Measurements from ENCODE around the gene TEKT3. TPM values are rescaled to one million over a fixed set of nuclear protein-coding genes. Genes with fewer than 3 reads are reported as not detected.

TEKT3 gene
- polyA plus RNA-seq, 1 donor: 2.1 TPM

DNA sequence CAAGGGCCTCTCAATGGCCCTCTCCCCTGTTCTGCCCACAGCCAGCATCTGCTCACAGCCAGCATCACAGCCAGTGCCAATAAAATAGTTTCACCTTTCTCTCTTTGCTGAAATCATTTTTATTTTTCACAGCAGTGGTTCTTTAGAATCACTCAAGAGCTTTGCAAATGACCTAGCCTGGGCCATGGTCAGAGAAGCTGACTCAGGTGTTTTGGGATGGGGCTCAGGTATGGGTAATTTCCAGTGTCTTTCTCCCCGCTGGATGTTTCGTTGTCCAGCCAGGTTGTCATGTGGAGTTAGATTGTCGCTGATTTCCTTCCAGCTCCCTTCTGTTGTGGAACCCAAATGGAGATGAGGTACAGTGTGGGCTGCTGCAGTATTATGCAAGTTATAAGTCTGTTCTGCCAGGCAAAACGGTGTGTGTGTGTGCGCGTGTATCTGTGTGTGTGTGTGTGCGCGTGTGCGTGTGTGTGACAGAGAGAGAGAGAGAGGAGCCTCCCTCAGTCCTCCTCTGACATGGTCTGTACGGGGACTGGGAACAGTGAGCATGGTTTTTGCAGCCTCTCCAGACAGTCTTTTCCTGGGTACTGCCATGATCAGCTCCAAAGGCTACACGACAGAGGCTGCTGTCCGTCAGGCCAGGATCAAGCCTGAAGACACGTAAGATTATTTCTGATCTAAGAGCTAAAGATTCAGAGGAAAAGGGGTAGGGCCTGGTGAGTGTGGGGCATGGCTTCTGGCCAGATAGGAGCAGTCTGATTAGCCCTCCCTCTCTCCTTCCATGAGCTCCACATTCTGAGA lies 74.9 kb downstream of the TEKT3 start:
- no peak for DNase-seq

- no peak for DNase-seq
These were observed 76.3 kb downstream of the TEKT3 start, which contains the start of gene PMP22 for GRCh38 chr17:15265131-15265530. TSS of gene PMP22 (minus strand) at chr17:15265326. CDS start at chr17:15260727, 4,599 bp downstream.

GRCh38 chr17:15264542-15264941 lies 76.9 kb downstream of the TEKT3 start:
- DNase-seq: no peak

- DNase-seq: no peak
These were observed 77.7 kb downstream of the TEKT3 start for GRCh38 chr17:15263680-15264079.

DNA sequence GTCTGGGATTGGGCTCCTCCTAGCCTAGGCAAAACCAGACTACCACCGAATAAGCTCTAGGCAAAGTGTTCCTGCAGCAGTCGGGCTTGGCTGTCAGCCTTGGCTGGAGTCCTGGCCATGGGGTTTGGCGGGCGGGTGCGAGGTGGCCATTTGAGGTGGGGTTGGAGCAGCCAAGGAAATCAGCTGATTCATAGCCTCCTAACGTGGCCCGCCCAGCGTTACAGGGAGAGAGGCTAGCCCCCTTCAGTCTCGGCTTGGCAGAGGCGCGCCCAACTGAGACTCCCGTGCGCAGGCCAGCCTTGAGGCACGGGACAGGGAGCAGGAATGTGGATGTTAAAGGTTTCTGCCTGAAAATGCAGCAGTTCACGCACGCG lies 78.2 kb downstream of the TEKT3 start:
- DNase-seq: peak; percentile 50

DNA sequence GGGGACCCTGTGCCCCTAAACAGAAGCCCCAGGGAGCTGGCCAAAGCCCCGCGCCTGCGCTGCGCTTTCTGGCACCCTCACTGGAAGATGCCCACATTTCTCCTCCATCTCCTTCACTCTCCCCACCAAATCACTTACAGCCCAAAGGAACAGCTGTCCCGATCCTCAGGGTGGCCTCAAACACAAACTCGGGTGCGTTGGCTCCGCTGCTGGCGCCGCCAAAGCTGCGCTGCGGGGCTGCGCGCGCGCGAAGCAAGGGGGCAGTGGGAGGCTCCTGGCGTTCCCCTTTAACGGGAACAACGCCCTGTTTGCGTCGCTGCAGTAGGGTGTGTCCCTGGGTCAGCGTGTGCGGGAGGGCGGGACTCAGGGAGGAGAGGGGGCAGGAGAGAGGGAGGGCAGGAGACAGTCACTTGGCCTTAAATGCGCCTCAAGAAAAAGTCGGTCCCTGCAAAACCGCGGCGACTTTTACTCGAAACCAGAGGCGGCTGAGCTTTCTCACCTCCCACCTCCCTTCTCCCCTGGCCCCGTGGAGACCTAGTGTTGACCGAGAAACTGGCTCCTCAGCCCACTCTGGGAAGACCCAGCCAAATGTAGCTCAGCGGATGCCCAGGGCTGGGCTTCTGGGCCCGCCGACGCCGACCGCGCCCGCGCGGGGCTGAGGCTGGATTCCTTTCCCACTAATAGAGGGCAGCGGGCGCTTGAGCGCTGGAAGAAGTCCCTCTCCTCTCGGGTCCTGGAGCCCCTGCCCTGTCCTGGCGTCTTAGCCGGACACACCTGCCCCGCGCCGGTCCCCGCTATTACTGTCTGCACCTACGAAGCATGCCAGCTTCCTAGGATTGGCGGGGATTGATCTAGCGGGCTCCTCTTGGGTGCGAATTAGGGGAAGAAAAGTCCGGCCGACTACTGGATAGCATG lies 78.8 kb downstream of the TEKT3 start:
- DNase-seq: peak; percentile 72

GRCh38 chr17:15261802-15262290 lies 79.6 kb downstream of the TEKT3 start:
- DNase-seq: no peak

- DNase-seq: peak; percentile 34
These were observed 80.1 kb downstream of the TEKT3 start for GRCh38 chr17:15261258-15261801.

DNA sequence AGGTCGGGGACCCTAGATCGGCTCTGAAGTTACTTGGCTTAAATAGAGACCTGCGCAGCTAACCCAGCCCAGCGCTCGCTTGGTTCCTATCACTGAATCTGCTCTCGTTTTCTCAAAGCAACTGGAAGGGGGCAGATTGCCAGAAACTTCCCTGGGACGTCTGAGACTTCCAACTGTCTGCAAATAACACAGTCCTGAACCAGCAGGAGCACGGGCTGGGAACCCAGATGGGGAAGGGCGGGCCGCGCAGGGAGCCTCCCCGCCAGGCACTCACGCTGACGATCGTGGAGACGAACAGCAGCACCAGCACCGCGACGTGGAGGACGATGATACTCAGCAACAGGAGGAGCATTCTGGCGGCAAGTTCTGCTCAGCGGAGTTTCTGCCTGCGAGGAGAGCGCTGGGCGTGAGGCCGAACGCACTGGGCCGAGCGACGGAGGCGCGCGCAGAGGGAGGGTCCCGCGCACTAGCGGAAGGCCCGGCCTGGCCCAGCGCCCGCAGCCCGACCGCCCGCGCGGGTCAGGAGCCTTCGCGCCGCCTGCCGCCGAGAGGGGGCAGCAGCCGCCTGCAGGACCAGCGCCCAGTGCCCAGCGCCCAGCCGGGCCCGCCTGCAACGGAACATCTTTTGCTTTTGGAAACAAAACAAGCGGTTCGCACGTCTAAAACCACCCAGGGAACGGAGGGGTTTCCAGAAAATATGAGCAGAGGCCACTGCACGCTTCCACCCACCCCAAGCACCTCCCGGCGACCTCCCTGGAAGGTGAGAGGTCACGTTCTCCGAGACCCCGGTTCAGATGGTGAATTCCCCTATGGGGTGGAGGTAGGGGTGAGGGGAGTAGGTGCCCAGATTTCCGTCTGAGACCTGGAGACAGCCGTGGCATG lies 80.8 kb downstream of the TEKT3 start:
- DNase-seq: peak; percentile 84

DNA sequence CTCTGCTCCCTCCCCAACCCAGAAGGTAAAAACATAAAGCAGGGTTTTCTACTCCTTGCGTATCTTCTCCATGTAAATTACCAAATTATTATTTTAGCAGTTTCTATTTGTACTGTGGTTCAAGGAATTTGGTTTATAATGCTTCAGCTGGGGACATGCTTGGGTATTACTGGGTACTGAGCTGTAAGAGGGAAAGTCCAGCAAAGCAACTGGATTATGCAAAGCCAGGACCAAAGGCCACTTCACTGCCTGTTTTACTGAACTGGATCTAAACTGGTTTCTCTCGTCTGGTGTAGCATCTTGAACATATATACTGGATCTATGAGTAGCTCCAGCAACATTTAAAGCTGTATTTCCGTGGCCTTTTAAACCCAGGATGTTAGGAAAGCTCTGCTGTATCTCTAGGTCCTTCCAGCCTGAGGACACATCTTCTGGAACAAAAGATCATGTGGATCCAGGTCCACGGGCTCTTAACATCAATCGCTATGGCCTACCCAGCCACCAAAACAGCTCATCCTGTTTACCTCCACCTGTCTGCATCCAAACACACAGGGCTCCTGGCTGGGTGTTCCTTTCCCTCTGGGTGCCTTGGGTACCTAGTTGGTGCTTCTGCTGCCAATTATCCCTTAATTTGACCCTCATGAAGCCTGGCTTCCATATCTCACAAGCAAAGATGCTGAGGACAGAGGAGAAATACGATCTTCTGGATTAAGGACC lies 83.4 kb downstream of the TEKT3 start:
- no peak for DNase-seq

DNA sequence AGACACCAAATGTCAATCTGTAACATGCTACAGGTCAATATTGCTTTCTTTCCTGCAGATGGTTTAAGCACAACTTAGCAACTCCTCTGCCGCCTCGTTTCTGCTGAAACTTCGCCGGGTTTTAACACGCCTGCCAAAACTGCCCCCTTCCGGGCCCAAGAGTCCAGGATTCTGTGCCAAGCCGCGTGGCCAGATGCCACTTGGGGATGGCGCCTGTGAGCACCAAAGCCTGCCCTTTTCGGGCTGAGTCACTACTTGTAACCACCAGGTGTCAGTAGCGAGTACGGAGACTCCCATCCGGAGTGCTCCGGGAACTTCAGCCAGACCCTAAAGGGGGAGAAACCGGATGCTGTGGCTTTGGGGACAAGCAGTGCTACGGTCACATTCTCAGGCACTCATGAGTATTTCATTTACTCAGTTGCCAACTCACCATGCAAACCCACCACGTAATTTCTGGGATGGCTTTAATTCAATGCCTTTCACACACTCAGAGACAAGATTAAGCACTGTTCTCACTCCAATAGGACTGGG lies 84.1 kb downstream of the TEKT3 start:
- DNase-seq: peak; percentile 70

- DNase-seq: no peak
These were observed 84.7 kb downstream of the TEKT3 start for GRCh38 chr17:15256689-15257088.

GRCh38 chr17:15255713-15256454 lies 85.5 kb downstream of the TEKT3 start:
- no peak for DNase-seq

Other genes starting within 250 kb of the TEKT3 start
- 55.4 TPM for gene PMP22, start 76.3 kb downstream of the TEKT3 start, polyA plus RNA-seq (ENCODE audit: insufficient read length)
- 12.7 TPM for gene CDRT4, start 126.0 kb upstream of the TEKT3 start, polyA plus RNA-seq (ENCODE audit: insufficient read length)
- 20.6 TPM for gene TVP23C, start 221.9 kb upstream of the TEKT3 start, polyA plus RNA-seq (ENCODE audit: insufficient read length)

Data from left kidney (tissue), 2 donors.